ENCODE measurements around the gene DISP3. TPM values are rescaled to one million over a fixed set of nuclear protein-coding genes. Genes with fewer than 3 reads are reported as not detected.
"Not testable (repeated sequence)": the region's sequence is repeated elsewhere in the genome, so short reads cannot be mapped to it uniquely, and the experiment has no call there.

The DISP3 gene
- polyA plus RNA-seq, 1 donor = 0.32 TPM

DNA sequence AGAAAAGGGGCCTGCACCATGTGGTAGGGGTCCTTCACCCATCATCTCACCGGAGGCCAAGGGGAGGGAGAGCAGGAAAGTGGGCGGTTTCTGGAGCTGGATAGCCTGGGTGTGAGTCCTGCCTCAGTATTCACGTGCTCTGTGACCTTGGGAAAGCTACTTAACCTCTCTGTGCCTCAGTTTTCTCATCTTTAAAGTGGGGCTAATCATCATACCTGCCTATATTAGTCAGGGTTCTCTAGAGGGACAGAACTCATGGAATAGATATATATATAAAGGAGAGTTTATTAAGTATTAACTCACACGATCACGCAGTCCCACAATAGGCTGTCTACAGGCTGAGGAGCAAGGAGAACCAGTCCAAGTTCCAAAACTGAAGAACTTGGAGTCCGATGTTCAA lies 96.6 kb downstream of the DISP3 start:
- DNase-seq (ENCODE audit: low read depth) = no peak

DNA sequence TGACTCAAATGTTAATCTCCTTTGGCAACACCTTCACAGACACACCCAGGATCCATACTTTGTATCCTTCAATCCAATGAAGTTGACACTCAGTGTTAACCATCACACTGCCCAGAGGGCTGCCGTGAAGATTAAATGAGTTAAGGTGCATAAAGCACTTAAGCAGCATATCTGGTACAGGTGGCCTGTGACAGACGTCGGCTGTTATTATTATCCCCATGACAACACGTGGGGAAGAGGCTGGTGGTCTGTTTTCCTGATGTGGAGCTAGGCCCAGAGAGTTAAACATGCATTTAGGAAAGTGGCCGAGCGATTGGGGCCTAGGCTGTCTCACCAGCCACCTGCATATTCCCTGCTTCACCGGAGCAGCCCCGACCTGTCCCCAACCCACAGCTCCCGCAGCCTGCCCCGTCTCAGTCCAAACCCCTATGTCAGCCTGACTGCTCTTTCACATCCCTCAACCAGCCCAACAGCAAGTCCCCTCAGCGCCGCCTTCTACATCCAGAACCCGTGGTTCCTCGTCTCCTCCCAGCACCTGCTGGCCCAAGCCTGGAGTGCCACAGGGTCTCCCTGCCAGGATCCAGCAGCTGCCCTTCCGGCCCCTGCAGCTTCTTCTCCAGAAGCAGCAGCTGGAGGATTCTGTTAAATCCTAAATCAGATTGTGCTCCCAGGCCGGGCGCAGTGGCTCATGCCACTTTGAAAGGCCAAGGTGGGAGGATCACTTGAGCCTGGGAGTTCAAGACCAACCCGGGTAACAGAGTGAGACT lies 97.3 kb downstream of the DISP3 start:
- no peak for DNase-seq (ENCODE audit: low read depth)

DNA sequence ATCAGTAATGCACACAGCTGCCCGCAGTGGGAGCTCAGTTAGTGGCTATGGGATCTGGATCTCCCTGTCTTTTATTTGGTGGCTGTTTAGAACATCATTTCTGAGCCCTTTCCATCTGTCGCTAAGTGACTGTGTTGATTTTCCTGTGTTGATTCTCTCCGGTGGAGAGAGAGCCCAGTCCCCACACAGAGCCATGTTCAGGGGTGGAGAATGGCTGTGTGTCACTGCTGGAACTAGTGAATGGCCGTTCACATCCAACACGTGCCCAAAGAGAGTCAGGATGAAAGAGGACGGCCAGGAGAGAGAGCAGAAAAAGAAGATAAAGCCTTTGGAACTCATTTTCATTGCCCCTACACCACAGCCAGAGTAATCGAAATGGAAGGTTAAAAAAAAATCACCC lies 99.0 kb downstream of the DISP3 start:
- no peak for DNase-seq (ENCODE audit: low read depth)

DNA sequence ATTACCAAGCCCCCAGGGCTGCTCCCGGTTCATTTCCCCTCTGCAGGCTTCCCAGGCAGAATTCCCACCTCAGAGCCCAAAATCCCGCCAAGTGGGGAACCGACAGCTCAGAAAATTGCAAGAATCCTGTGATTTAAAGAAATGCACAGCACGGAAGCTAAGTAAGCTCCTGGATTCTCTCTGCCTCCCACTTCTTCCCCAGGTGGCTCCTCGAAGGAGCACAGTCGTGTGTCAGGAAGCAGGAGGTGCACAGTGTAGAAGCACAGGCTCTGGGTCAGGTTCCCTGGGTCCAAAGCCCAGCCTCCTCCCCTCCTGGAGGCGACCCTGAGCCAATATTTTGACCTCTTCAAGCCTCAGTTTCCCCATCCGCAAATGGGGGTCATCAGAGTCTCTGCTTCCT lies 100.6 kb downstream of the DISP3 start:
- no peak for DNase-seq (ENCODE audit: low read depth)

DNA sequence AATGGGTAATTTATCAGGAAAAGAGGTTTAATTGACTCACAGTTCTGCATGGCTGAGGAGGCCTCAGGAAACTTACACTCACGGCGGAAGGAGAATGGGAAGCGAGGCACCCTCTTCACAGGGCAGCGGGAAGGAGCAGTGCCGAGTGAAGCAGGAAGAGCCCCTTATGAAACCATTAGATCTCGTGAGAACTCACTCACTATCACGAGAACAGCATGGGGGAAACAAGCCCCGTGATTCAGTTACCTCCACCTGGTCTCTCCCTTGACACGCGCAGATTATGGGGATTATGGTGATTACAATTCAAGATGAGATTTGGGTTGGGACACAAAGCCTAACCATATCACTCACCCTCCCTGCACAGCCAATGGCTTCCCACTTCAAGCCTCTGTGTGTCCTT lies 101.1 kb downstream of the DISP3 start:
- not testable (repeated sequence) for DNase-seq (ENCODE audit: low read depth)

DNA sequence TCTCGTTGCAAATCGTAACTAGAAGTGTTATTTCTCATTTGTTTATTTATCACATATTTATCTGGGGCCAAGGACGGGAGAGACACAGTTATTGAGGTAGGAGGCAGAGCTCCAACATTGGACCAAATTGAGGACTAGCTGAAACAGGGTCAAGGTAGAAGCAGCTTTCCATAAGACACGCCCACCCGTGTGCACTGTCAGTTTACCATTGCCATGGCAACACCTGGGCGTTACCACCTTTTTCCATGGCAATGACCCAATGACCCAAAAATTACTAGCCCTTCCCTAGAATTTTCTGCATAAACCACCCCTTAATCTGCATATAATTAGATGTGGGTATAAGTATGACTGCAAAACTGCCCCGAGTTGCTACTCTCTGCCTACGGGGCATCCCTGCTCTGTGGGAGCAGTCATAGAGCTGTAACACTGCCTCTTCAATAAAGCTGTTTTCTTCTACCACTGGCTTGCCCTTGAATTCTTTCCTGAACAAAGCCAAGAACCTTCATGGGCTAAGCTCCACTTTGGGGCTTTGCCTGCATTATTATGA lies 102.6 kb downstream of the DISP3 start:
- DNase-seq (ENCODE audit: low read depth) = no peak

DNA sequence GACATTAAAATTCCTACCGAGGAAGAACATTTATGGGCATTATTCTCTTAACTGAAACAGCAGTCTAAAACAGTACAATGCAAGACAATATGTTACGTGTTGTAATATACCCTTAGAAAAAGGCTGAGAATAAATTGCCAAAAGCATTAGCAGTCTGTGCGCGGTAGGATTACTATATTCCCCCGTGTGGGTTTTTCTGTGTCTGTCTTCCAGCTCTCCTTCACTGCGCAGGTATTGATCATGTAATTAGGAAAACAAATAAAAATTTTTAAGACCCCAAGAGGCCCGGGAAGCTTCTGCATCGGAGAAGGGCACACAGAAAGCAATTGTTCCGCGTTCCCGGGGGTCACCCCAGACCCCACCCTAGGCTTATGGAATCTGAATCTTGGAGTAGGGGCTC lies 106.4 kb downstream of the DISP3 start:
- DNase-seq (ENCODE audit: low read depth) = no peak

Other genes starting within 250 kb of the DISP3 start
- gene MTOR, start 216.6 kb upstream of the DISP3 start, polyA plus RNA-seq (ENCODE audit: insufficient read length) = 27.8 TPM
- 13.9 TPM for gene UBIAD1, start 206.0 kb upstream of the DISP3 start, polyA plus RNA-seq (ENCODE audit: insufficient read length)
- gene FBXO2, start 175.3 kb downstream of the DISP3 start, polyA plus RNA-seq (ENCODE audit: insufficient read length) = 0.32 TPM
- 4.9 TPM for gene FBXO44, start 175.7 kb downstream of the DISP3 start, polyA plus RNA-seq (ENCODE audit: insufficient read length)
- gene FBXO6, start 185.0 kb downstream of the DISP3 start, polyA plus RNA-seq (ENCODE audit: insufficient read length) = 2.9 TPM
- 27.2 TPM for gene MAD2L2, start 202.0 kb downstream of the DISP3 start, polyA plus RNA-seq (ENCODE audit: insufficient read length)
- gene DRAXIN, start 212.6 kb downstream of the DISP3 start, polyA plus RNA-seq (ENCODE audit: insufficient read length) = 0.37 TPM

All from forelimb muscle (tissue), 1 donor.